ENCODE data around the gene SIGLEC10. TPM values are rescaled to one million over a fixed set of nuclear protein-coding genes. Genes with fewer than 3 reads are reported as not detected.

The SIGLEC10 gene
- total and polyA plus RNA-seq, 2 of the 4 experiments (the other 2 are of a cell fraction), result not detected

- H3K9ac ChIP-seq (ENCODE audit: low read depth, low read length), result no peak overlapping the region
- peaks cover 15 to 36% of the 10 kb centered on the region in 2 experiments for H3K79me1 ChIP-seq (ENCODE audit: low read depth in 1 of 2, low read length in 2 of 2)
- no peak overlapping the region for H2AFZ ChIP-seq (replicated peaks; ENCODE audit: low read length, poor library complexity)
- dilution Hi-C loops (cut with HindIII; ENCODE audit: low sequenced_read_pairs, unreplicated experiment) (no loop called here), intact Hi-C loops (cut with micrococcal nuclease) (no loop called here), in situ Hi-C loops (cut with MboI; ENCODE audit: low sequenced_read_pairs) (no loop called here)
- H2AK5ac ChIP-seq (ENCODE audit: low read depth, low read length), result no peak overlapping the region
- no peak overlapping the region for H3K4me3 ChIP-seq (ENCODE audit: insufficient read depth, low read depth, low read length)
- POLR2A ChIA-PET (ENCODE audit: unreplicated experiment), result interaction anchor here (0.6 kb wide), 1 partner anchor 340 kb away, joined by 3 read pairs; no protein-coding TSS in a partner anchor
- H3K18ac ChIP-seq (ENCODE audit: low read depth, low read length), result no peak overlapping the region
- H3K27ac ChIP-seq (ENCODE audit: insufficient read depth, low read length), result no peak overlapping the region
- H4K20me1 ChIP-seq (ENCODE audit: insufficient read depth, low read length), result peaks cover 3% of the 10 kb centered on the region
- no peak overlapping the region for H3K23ac ChIP-seq (ENCODE audit: low read depth, low read length)
- H4K8ac ChIP-seq (ENCODE audit: low read depth in 2 of 2, low read length in 2 of 2), result no peak overlapping the region
- peaks cover 9% of the 10 kb centered on the region for H3K9me1 ChIP-seq (ENCODE audit: insufficient read depth, low read length)
- no peak overlapping the region for H3K14ac ChIP-seq (replicated peaks; ENCODE audit: low read depth, low read length)
- no peak overlapping the region for H2BK5ac ChIP-seq (ENCODE audit: low read depth, low read length, poor library complexity, severe bottlenecking)
- DNase-seq (no peak), ATAC-seq (ENCODE audit: low read depth) (no peak)
- no peak overlapping the region for H3K4me2 ChIP-seq (ENCODE audit: low read depth, low read length)
- H4K5ac ChIP-seq (ENCODE audit: low read depth, low read length), result no peak overlapping the region
- H3K56ac ChIP-seq (ENCODE audit: extremely low read depth, insufficient read depth, low read length), result no peak overlapping the region
- no TSS peak for BruUV-seq (replicated peaks)
- no peaks in the 10 kb centered on the region for H3K36me3 ChIP-seq (ENCODE audit: control insufficient read depth, insufficient read depth, low read length)
- no peak for TF ChIP-seq MAFK (IDR thresholded peaks at IDR 0.05; ENCODE audit: low read depth, low read length)
- TF ChIP-seq FOS (IDR thresholded peaks at IDR 0.05; ENCODE audit: low read depth, low read length), result no peak
- TF ChIP-seq CHD1 (IDR thresholded peaks at IDR 0.05; ENCODE audit: low read depth, low read length), result no peak
- no peak for TF ChIP-seq NFE2L2 (IDR thresholded peaks at IDR 0.05; ENCODE audit: low read depth, low read length)
- TF ChIP-seq USF2 (IDR thresholded peaks at IDR 0.05; ENCODE audit: low read depth, low read length), result no peak
- TF ChIP-seq ELK1 (IDR thresholded peaks at IDR 0.05; ENCODE audit: borderline replicate concordance, low read depth, low read length), result no peak
- no peak for TF ChIP-seq RCOR1 (IDR thresholded peaks at IDR 0.05; ENCODE audit: insufficient replicate concordance, low read length)
- TF ChIP-seq BHLHE40 (IDR thresholded peaks at IDR 0.05; ENCODE audit: low read depth, low read length), result no peak
- TF ChIP-seq RFX5 (IDR thresholded peaks at IDR 0.05; ENCODE audit: low read depth, low read length), result no peak
- no peak for TF ChIP-seq CTCF (conservative IDR thresholded peaks at IDR 0.05; ENCODE audit: low read depth, low read length)
- TF ChIP-seq SMC3 (IDR thresholded peaks at IDR 0.05; ENCODE audit: low read depth, low read length), result no peak
- TF ChIP-seq RAD21 (IDR thresholded peaks at IDR 0.05; ENCODE audit: low read length), result no peak
- no peak for TF ChIP-seq MXI1 (IDR thresholded peaks at IDR 0.05; ENCODE audit: borderline replicate concordance, low read depth, low read length)
- TF ChIP-seq CEBPB (IDR thresholded peaks at IDR 0.05; ENCODE audit: low read depth, low read length), result no peak
- no peak for TF ChIP-seq MAZ (IDR thresholded peaks at IDR 0.05; ENCODE audit: borderline replicate concordance, low read depth, low read length)
- no peak overlapping the region for H2BK20ac ChIP-seq (ENCODE audit: low read depth, low read length)
- no peak overlapping the region for H2BK15ac ChIP-seq (ENCODE audit: low read depth, low read length)
- H2BK120ac ChIP-seq (ENCODE audit: low read depth, low read length), result no peak overlapping the region
- CTCF ChIA-PET, result no interaction called here
- peak overlapping the region; percentile 48 for H2AK9ac ChIP-seq (replicated peaks; ENCODE audit: low read depth, low read length, poor library complexity)
- H3K4me1 ChIP-seq (ENCODE audit: control insufficient read depth, insufficient read depth, low read length), result peaks cover 18% of the 10 kb centered on the region
- H3K9me3 ChIP-seq (ENCODE audit: control insufficient read depth, insufficient read depth, low read length), result no peaks in the 10 kb centered on the region
- 85% methylated on average over 7 of the region's 13 CpGs; no CpG with 5 or more reads in 1 of the 2 experiments for WGBS, 2 experiments (ENCODE audit: extremely low coverage in 2 of 2, insufficient read length in 1 of 2)
- no peaks in the 10 kb centered on the region for H3K27me3 ChIP-seq (ENCODE audit: control insufficient read depth, insufficient read depth, low read length)
- H3K4ac ChIP-seq (ENCODE audit: low read depth, low read length), result no peak overlapping the region
- H4K91ac ChIP-seq (ENCODE audit: insufficient read depth, low read depth, low read length), result no peak overlapping the region
Measured at GRCh38 chr19:51361239-51361638, 56.2 kb downstream of the SIGLEC10 start.

All from IMR-90 (cell line).